Measurements from ENCODE around the gene LRRC2. TPM values are rescaled to one million over a fixed set of nuclear protein-coding genes. Genes with fewer than 3 reads are reported as not detected.
"Not testable (repeated sequence)": the region's sequence is repeated elsewhere in the genome, so short reads cannot be mapped to it uniquely, and the experiment has no call there.

LRRC2 gene
- total and polyA plus RNA-seq, 4 experiments from 2014 or later, result 0.09 to 1.0 (median 0.50) TPM; not detected in 1

DNA sequence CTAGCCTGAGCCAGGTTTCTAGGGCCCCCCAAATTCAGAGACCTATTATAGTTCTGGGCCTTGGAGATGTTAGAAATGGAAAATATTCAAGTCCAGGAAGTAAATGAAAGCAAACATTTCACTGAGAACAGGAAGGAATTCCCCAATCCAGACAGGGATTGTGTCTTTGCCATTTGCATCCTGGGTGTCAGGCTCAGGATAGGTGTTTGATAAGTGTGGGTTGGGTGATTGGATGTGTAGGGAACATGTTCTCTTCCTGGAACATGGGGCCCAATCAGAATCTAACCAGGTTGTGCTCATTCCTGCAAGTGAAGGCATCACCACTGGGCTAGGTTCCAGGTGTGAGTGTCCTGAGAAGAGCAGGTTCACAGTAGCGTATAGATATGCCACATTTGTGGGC, 14.6 kb upstream of the LRRC2 start:
- Mint-ChIP-seq H3K4me1 (peaks cover 0 to 8% (median 5%) of the 10 kb centered on the region in 4 donors), H3K4me3 (no peak overlapping the region), H3K36me3 (no peaks in the 10 kb centered on the region), H3K9me3 (no peaks in the 10 kb centered on the region), H3K27me3 (peaks cover 2 to 4% of the 10 kb centered on the region in 2 donors), H3K27ac (no peak overlapping the region)
- Histone ChIP-seq H3K4me3 (ENCODE audit: low read length in 2 of 2) (no peak overlapping the region), H3K4me1 (ENCODE audit: insufficient read depth, low read length) (no peaks in the 10 kb centered on the region), H3K9me3 (ENCODE audit: control insufficient read depth in 1 of 2, low read length in 2 of 2) (no peaks in the 10 kb centered on the region), H3K27ac (ENCODE audit: low read depth, low read length) (no peak overlapping the region), H3K36me3 (ENCODE audit: insufficient read depth, low read length) (no peaks in the 10 kb centered on the region), H3K27me3 (ENCODE audit: insufficient read depth, low read length) (no peaks in the 10 kb centered on the region)
- ChIA-PET POLR2A (ENCODE audit: partially characterized antibody) (no interaction called here), CTCF (ENCODE audit: partially characterized antibody) (no interaction called here)
- DNase-seq, result no peak
- intact Hi-C loops (cut with micrococcal nuclease), result no loop called here

DNA sequence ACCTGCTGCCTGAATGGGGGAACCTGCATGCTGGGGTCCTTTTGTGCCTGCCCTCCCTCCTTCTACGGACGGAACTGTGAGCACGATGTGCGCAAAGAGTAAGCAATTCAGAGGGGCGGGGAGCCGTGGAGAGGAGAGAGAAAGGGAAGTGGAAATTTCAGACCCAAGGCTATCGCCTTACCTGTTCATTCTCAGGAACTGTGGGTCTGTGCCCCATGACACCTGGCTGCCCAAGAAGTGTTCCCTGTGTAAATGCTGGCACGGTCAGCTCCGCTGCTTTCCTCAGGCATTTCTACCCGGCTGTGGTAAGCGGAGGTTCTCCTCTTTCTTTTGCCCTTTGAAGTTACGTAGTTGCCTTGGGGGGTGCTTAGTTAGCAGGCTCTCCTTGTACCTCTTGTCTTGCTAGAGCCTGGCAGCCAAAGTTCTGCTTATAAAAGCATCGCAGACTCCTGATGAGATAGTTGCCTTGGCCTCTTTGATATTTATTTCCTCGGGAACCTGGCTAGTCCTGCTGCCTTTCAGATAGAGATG, 13.7 kb upstream of the LRRC2 start:
- Histone ChIP-seq H3K27ac (ENCODE audit: low read depth, low read length) (no peak overlapping the region), H3K36me3 (ENCODE audit: insufficient read depth, low read length) (no peaks in the 10 kb centered on the region), H3K9me3 (ENCODE audit: control insufficient read depth in 1 of 2, low read length in 2 of 2) (no peaks in the 10 kb centered on the region), H3K27me3 (ENCODE audit: insufficient read depth, low read length) (no peaks in the 10 kb centered on the region), H3K4me3 (ENCODE audit: low read length in 2 of 2) (no peak overlapping the region), H3K4me1 (ENCODE audit: insufficient read depth, low read length) (no peaks in the 10 kb centered on the region)
- ChIA-PET CTCF (ENCODE audit: partially characterized antibody) (no interaction called here), POLR2A (ENCODE audit: partially characterized antibody) (no interaction called here)
- no peak for DNase-seq
- H3K4me1 Mint-ChIP-seq, result peaks cover 0 to 8% (median 5%) of the 10 kb centered on the region in 4 donors
- H3K27me3 Mint-ChIP-seq, result peaks cover 2 to 5% of the 10 kb centered on the region in 2 donors
- H3K9me3 Mint-ChIP-seq, result no peaks in the 10 kb centered on the region
- no peak overlapping the region for H3K4me3 Mint-ChIP-seq
- intact Hi-C loops (cut with micrococcal nuclease), result no loop called here
- H3K27ac Mint-ChIP-seq, result peak overlapping the region in 1 of 7 donors; percentile 49
- no peaks in the 10 kb centered on the region for H3K36me3 Mint-ChIP-seq

DNA sequence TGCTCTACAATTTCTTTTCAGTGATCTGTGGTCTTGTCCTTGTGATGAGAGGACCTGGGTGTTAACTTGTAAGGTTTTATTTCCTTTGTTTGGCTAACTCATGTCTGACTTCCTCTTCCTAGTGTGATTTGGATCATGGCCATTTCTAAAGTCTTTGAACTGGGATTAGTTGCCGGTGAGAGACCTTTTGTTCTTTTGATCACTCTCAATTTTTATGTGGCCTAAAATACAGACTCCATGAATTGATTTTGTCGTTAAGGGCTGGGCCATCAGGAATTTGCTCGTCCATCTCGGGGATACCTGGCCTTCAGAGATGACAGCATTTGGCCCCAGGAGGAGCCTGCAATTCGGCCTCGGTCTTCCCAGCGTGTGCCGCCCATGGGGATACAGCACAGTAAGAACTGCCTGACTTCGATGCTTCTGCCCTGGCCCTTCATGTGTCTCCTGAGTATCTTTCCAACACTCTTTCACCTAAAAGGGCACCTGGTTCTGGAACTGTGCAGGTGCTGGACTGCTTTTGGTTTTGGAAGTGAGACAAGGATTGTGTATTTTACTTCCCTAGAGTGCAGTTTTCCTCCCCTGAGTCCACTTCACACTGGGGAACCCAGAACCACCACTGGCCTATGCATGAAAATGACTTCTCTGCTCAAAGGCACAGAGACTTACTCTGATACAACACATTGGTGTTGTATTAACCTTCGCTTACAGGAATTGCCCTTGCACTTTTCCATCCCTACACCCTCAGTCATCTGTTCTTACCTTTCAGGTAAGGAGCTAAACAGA, 13.1 kb upstream of the LRRC2 start:
- Mint-ChIP-seq H3K36me3 (no peaks in the 10 kb centered on the region), H3K27ac (peak overlapping the region in 2 of 7 donors; percentile 27 to 49), H3K4me3 (no peak overlapping the region), H3K27me3 (peaks cover 2 to 5% of the 10 kb centered on the region in 2 donors), H3K4me1 (peaks cover 0 to 8% (median 5%) of the 10 kb centered on the region in 4 donors), H3K9me3 (no peaks in the 10 kb centered on the region)
- H3K4me1 ChIP-seq (ENCODE audit: insufficient read depth, low read length), result no peaks in the 10 kb centered on the region
- no peak overlapping the region for H3K27ac ChIP-seq (ENCODE audit: low read depth, low read length)
- CTCF ChIA-PET (ENCODE audit: partially characterized antibody), result no interaction called here
- DNase-seq, result no peak
- no peaks in the 10 kb centered on the region for H3K36me3 ChIP-seq (ENCODE audit: insufficient read depth, low read length)
- intact Hi-C loops (cut with micrococcal nuclease), result no loop called here
- no peaks in the 10 kb centered on the region for H3K9me3 ChIP-seq (ENCODE audit: control insufficient read depth in 1 of 2, low read length in 2 of 2)
- no peak overlapping the region for H3K4me3 ChIP-seq (ENCODE audit: low read length in 2 of 2)
- POLR2A ChIA-PET (ENCODE audit: partially characterized antibody), result no interaction called here
- no peaks in the 10 kb centered on the region for H3K27me3 ChIP-seq (ENCODE audit: insufficient read depth, low read length)

GRCh38 chr3:46577580-46578249, 11.6 kb upstream of the LRRC2 start:
- H3K27ac Mint-ChIP-seq; intact Hi-C loops (cut with micrococcal nuclease); H3K27ac ChIP-seq (ENCODE audit: low read depth, low read length); H3K4me1 ChIP-seq (ENCODE audit: insufficient read depth, low read length); H3K27me3 ChIP-seq (ENCODE audit: insufficient read depth, low read length); H3K36me3 ChIP-seq (ENCODE audit: insufficient read depth, low read length); H3K9me3 ChIP-seq (ENCODE audit: control insufficient read depth in 1 of 2, low read length in 2 of 2); H3K4me3 Mint-ChIP-seq; H3K36me3 Mint-ChIP-seq; POLR2A ChIA-PET (ENCODE audit: partially characterized antibody); H3K4me1 Mint-ChIP-seq; H3K9me3 Mint-ChIP-seq; H3K27me3 Mint-ChIP-seq; H3K4me3 ChIP-seq (ENCODE audit: low read length in 2 of 2); DNase-seq: not testable (repeated sequence)
- CTCF ChIA-PET (ENCODE audit: partially characterized antibody), result interaction anchor here (0.9 to 1.8 kb wide), 2 partner anchors 52 to 89 kb away, joined by 3 to 5 read pairs; no protein-coding TSS in a partner anchor

- Histone ChIP-seq H3K9me3 (ENCODE audit: control insufficient read depth in 1 of 2, low read length in 2 of 2) (no peaks in the 10 kb centered on the region), H3K36me3 (ENCODE audit: insufficient read depth, low read length) (no peaks in the 10 kb centered on the region), H3K4me3 (ENCODE audit: low read length in 2 of 2) (no peak overlapping the region), H3K4me1 (ENCODE audit: insufficient read depth, low read length) (no peaks in the 10 kb centered on the region), H3K27ac (ENCODE audit: low read depth, low read length) (no peak overlapping the region), H3K27me3 (ENCODE audit: insufficient read depth, low read length) (no peaks in the 10 kb centered on the region)
- DNase-seq, result no peak
- Mint-ChIP-seq H3K4me3 (no peak overlapping the region), H3K27ac (no peak overlapping the region), H3K36me3 (no peaks in the 10 kb centered on the region), H3K9me3 (no peaks in the 10 kb centered on the region), H3K27me3 (peaks cover 3 to 5% of the 10 kb centered on the region in 2 donors), H3K4me1 (peaks cover 0 to 8% (median 5%) of the 10 kb centered on the region in 4 donors)
- intact Hi-C loops (cut with micrococcal nuclease), result no loop called here
- POLR2A ChIA-PET (ENCODE audit: partially characterized antibody), result no interaction called here
- CTCF ChIA-PET (ENCODE audit: partially characterized antibody), result interaction anchor here (1.8 kb wide), 1 partner anchor 88 kb away, joined by 5 read pairs; no protein-coding TSS in a partner anchor
Measured at GRCh38 chr3:46576879-46577278, 10.8 kb upstream of the LRRC2 start.

GRCh38 chr3:46576386-46576785, 10.3 kb upstream of the LRRC2 start:
- no peaks in the 10 kb centered on the region for H3K9me3 Mint-ChIP-seq
- Histone ChIP-seq H3K27me3 (ENCODE audit: insufficient read depth, low read length) (no peaks in the 10 kb centered on the region), H3K4me3 (ENCODE audit: low read length in 2 of 2) (no peak overlapping the region), H3K4me1 (ENCODE audit: insufficient read depth, low read length) (no peaks in the 10 kb centered on the region), H3K9me3 (ENCODE audit: control insufficient read depth in 1 of 2, low read length in 2 of 2) (no peaks in the 10 kb centered on the region), H3K36me3 (ENCODE audit: insufficient read depth, low read length) (no peaks in the 10 kb centered on the region), H3K27ac (ENCODE audit: low read depth, low read length) (no peak overlapping the region)
- no peak for DNase-seq
- ChIA-PET CTCF (ENCODE audit: partially characterized antibody) (no interaction called here), POLR2A (ENCODE audit: partially characterized antibody) (no interaction called here)
- H3K4me1 Mint-ChIP-seq, result peaks cover 0 to 8% (median 5%) of the 10 kb centered on the region in 4 donors
- H3K27ac Mint-ChIP-seq, result no peak overlapping the region
- H3K27me3 Mint-ChIP-seq, result peaks cover 2 to 5% of the 10 kb centered on the region in 2 donors
- intact Hi-C loops (cut with micrococcal nuclease), result no loop called here
- H3K4me3 Mint-ChIP-seq, result no peak overlapping the region
- no peaks in the 10 kb centered on the region for H3K36me3 Mint-ChIP-seq

- Histone ChIP-seq H3K27ac (ENCODE audit: low read depth, low read length) (no peak overlapping the region), H3K36me3 (ENCODE audit: insufficient read depth, low read length) (no peaks in the 10 kb centered on the region), H3K4me1 (ENCODE audit: insufficient read depth, low read length) (no peaks in the 10 kb centered on the region), H3K27me3 (ENCODE audit: insufficient read depth, low read length) (no peaks in the 10 kb centered on the region), H3K9me3 (ENCODE audit: control insufficient read depth in 1 of 2, low read length in 2 of 2) (no peaks in the 10 kb centered on the region), H3K4me3 (ENCODE audit: low read length in 2 of 2) (no peak overlapping the region)
- CTCF ChIA-PET (ENCODE audit: partially characterized antibody), result no interaction called here
- Mint-ChIP-seq H3K4me1 (peaks cover 0 to 8% (median 5%) of the 10 kb centered on the region in 4 donors), H3K9me3 (no peaks in the 10 kb centered on the region), H3K4me3 (no peak overlapping the region), H3K36me3 (no peaks in the 10 kb centered on the region), H3K27ac (no peak overlapping the region), H3K27me3 (peaks cover 2 to 5% of the 10 kb centered on the region in 2 donors)
- intact Hi-C loops (cut with micrococcal nuclease), result no loop called here
- no peak for DNase-seq
- POLR2A ChIA-PET (ENCODE audit: partially characterized antibody), result no interaction called here
Measured at GRCh38 chr3:46575577-46576222, 9.6 kb upstream of the LRRC2 start.

Measured in CD4-positive, alpha-beta memory T cell (primary cell).